ENCODE measurements around the gene LARP1.

- TF ChIP-seq, protein P1, sequence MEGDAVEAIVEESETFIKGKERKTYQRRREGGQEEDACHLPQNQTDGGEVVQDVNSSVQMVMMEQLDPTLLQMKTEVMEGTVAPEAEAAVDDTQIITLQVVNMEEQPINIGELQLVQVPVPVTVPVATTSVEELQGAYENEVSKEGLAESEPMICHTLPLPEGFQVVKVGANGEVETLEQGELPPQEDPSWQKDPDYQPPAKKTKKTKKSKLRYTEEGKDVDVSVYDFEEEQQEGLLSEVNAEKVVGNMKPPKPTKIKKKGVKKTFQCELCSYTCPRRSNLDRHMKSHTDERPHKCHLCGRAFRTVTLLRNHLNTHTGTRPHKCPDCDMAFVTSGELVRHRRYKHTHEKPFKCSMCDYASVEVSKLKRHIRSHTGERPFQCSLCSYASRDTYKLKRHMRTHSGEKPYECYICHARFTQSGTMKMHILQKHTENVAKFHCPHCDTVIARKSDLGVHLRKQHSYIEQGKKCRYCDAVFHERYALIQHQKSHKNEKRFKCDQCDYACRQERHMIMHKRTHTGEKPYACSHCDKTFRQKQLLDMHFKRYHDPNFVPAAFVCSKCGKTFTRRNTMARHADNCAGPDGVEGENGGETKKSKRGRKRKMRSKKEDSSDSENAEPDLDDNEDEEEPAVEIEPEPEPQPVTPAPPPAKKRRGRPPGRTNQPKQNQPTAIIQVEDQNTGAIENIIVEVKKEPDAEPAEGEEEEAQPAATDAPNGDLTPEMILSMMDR (conservative IDR thresholded peaks at IDR 0.05) = no peak
- TF ChIP-seq ZFX (IDR thresholded peaks at IDR 0.05) = no peak
Measured at GRCh38 chr5:154762700-154763099, 7.5 kb downstream of the LARP1 start.
